ENCODE results near the gene KCNT1.

DNA sequence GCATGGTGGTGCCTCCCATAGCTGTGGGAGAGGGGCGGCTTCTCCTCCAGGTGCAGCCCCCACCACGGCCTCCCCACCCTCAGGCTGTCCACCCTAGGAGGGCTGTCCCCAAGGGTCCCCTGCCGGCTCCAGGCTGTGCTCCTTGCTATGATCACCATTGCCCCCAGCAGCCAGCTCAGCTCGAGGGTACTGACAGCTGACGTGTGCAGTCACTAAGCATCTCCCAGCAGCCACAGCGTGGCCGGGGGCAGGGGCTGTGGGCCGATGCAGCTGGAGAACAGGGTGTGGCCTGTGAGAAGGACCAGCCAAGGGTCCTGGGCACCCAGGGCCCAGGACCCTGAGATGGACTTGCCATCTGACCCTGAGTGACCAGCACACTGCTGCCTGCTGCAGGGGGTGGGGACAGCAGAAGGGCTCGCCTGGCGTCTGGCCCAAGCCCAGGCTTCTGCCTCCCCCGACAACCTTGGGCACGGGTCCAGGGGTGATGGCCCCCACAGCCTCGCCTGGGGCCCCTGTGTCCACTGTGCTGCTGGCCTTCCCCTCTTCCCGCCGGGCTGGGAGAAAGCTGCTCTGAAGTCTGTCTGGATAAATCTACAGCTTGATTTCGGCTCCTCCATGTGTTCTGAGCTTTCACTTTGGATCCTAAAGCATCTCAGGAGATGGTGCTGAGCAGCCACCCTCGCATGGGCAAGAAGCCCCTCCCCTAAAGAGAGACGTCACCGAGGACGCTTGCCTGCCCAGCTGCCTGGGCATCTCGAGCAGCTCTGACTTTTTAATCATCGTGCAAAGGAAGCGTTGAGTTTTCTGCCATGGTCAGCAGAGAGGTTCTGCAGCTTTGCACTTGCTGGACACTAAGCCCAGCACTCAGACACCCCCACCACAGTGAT, 5.5 kb downstream of the KCNT1 start:
- TF ChIP-seq, protein P1, sequence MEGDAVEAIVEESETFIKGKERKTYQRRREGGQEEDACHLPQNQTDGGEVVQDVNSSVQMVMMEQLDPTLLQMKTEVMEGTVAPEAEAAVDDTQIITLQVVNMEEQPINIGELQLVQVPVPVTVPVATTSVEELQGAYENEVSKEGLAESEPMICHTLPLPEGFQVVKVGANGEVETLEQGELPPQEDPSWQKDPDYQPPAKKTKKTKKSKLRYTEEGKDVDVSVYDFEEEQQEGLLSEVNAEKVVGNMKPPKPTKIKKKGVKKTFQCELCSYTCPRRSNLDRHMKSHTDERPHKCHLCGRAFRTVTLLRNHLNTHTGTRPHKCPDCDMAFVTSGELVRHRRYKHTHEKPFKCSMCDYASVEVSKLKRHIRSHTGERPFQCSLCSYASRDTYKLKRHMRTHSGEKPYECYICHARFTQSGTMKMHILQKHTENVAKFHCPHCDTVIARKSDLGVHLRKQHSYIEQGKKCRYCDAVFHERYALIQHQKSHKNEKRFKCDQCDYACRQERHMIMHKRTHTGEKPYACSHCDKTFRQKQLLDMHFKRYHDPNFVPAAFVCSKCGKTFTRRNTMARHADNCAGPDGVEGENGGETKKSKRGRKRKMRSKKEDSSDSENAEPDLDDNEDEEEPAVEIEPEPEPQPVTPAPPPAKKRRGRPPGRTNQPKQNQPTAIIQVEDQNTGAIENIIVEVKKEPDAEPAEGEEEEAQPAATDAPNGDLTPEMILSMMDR (IDR thresholded peaks at IDR 0.05; ENCODE audit: insufficient read depth, low read depth, low read length), result no peak
- TF ChIP-seq EZH2 (IDR thresholded peaks at IDR 0.05; ENCODE audit: insufficient read depth, low read length), result no peak
